AG10803 (cell line): Measurements from ENCODE around the gene RTTN.

Experiments
- DNase-seq: peaks from one replicate; pipeline ENCODE4 v3.0.0; 2010; ENCODE audit warnings: low read depth
- H3K4me3 ChIP-seq: 2 replicates; pipeline ENCODE4 v1.5.1; 2011; ENCODE audit warnings: mild to moderate bottlenecking, low read length, control low read depth
- CTCF ChIP-seq: conservative IDR thresholded peaks from 2 replicates; pipeline ENCODE4 v1.5.1; 2011; ENCODE audit warnings: mild to moderate bottlenecking, low read length, control low read depth, inconsistent platforms

The RTTN gene

GRCh38 chr18:70197844-70198243 is 7.6 kb downstream of the RTTN start:
- no peak for TF ChIP-seq CTCF
- H3K4me3 ChIP-seq, result no peak overlapping the region
- DNase-seq, result no peak

- no peak for TF ChIP-seq CTCF
- no peak overlapping the region for H3K4me3 ChIP-seq
- peak; percentile 13 for DNase-seq
Observed at GRCh38 chr18:70197026-70197425, 8.5 kb downstream of the RTTN start.

- H3K4me3 ChIP-seq, result no peak overlapping the region
- peak; percentile 68 for DNase-seq
- peak; percentile 94 for TF ChIP-seq CTCF
Observed at GRCh38 chr18:70195852-70196434, 9.5 kb downstream of the RTTN start.

- H3K4me3 ChIP-seq, result no peak overlapping the region
- no peak for DNase-seq
- TF ChIP-seq CTCF, result no peak
Observed at GRCh38 chr18:70195014-70195614, 10.4 kb downstream of the RTTN start.

- no peak for TF ChIP-seq CTCF
- no peak overlapping the region for H3K4me3 ChIP-seq
- no peak for DNase-seq
Observed at GRCh38 chr18:70194227-70194890, 11.1 kb downstream of the RTTN start.

GRCh38 chr18:70190529-70190928 is 15.0 kb downstream of the RTTN start:
- H3K4me3 ChIP-seq, result no peak overlapping the region
- TF ChIP-seq CTCF, result no peak
- no peak for DNase-seq

- TF ChIP-seq CTCF, result no peak
- H3K4me3 ChIP-seq, result no peak overlapping the region
- peak; percentile 17 for DNase-seq
Observed at GRCh38 chr18:70188113-70188512, 17.4 kb downstream of the RTTN start.
